KMS-11 (cell line): ENCODE measurements around the gene LOXL3.

Source experiments
- H2AFZ ChIP-seq: fragments of 200-600 bp; sonication (generic); 2 replicates; pipeline ENCODE4 v1.6.1; 2016; ENCODE audit warnings: antibody characterized with exemption, mixed run types, low read depth
- H3K27ac ChIP-seq: fragments of 200-600 bp; sonication (generic); 2 replicates; pipeline ENCODE4 v1.6.1; 2016; ENCODE audit warnings: mild to moderate bottlenecking, mixed run types
- H3K27me3 ChIP-seq: fragments of 200-600 bp; sonication (generic); 2 replicates; pipeline ENCODE4 v1.6.1; 2017; ENCODE audit warnings: mild to moderate bottlenecking, low read depth, mixed run types, moderate library complexity; ENCODE audit not compliant: insufficient read depth
- H3K36me3 ChIP-seq: fragments of 200-600 bp; sonication (generic); 2 replicates; pipeline ENCODE4 v1.6.1; 2017; ENCODE audit warnings: mild to moderate bottlenecking, mixed run types; ENCODE audit not compliant: insufficient read depth
- H3K4me1 ChIP-seq: fragments of 200-600 bp; sonication (generic); 2 replicates; pipeline ENCODE4 v1.6.1; 2016; ENCODE audit warnings: mild to moderate bottlenecking, low read depth, mixed run types; ENCODE audit not compliant: poor library complexity, severe bottlenecking
- H3K4me2 ChIP-seq: fragments of 200-600 bp; sonication (generic); 2 replicates; pipeline ENCODE4 v1.7.0; 2016; ENCODE audit warnings: mild to moderate bottlenecking, mixed run types
- H3K4me3 ChIP-seq: fragments of 200-600 bp; sonication (generic); IDR thresholded peaks from 2 replicates; pipeline ENCODE4 v1.6.1; 2017; ENCODE audit warnings: low read depth, low read length, mixed read lengths; ENCODE audit not compliant: insufficient read depth
- H3K79me2 ChIP-seq: fragments of 200-600 bp; sonication (generic); 2 replicates; pipeline ENCODE4 v1.6.1; 2016; ENCODE audit warnings: low read depth, mixed run types; ENCODE audit not compliant: insufficient read depth
- H3K9ac ChIP-seq: fragments of 200-600 bp; sonication (generic); 2 replicates; pipeline ENCODE4 v1.6.1; 2016; ENCODE audit warnings: mild to moderate bottlenecking, mixed run types
- H4K20me1 ChIP-seq: fragments of 200-600 bp; sonication (generic); 2 replicates; pipeline ENCODE4 v1.6.1; 2016; ENCODE audit warnings: mild to moderate bottlenecking, mixed run types; ENCODE audit not compliant: insufficient read depth
- TF ChIP-seq, protein P1 (sequence below): fragments of 200-600 bp; sonication (generic); conservative IDR thresholded peaks from 2 replicates; pipeline ENCODE4 v1.6.1; 2017; ENCODE audit warnings: low read depth, mild to moderate bottlenecking, antibody characterized with exemption, low read length, moderate library complexity, mixed read lengths

LOXL3 gene

DNA sequence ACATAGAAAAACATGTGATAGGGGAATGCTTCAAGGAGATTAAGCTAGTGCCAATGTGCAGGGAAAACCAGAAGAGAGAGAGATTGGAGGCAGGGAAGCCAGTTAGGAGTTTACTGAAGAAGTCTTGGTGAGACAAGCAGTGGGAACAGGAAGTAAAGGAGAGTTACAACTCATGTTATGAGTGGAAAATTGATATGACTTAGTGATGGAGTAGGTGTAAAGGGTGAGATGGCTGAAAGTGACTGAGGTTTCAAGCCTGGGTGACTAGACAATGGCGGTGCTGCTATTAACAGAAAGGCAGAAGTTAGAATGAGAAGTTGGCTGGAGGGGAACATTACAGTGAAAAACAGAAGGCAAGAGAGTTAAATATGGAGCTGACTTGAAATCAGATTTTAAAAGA, 17.3 kb upstream of the LOXL3 start:
- Histone ChIP-seq H3K27me3 (no peaks in the 10 kb centered on the region), H3K4me1 (no peaks in the 10 kb centered on the region), H2AFZ (no peak overlapping the region), H3K79me2 (no peaks in the 10 kb centered on the region), H4K20me1 (no peaks in the 10 kb centered on the region), H3K4me3 (no peak overlapping the region), H3K4me2 (no peak overlapping the region), H3K27ac (no peak overlapping the region), H3K9ac (no peak overlapping the region), H3K36me3 (no peaks in the 10 kb centered on the region)
- TF ChIP-seq, protein P1, sequence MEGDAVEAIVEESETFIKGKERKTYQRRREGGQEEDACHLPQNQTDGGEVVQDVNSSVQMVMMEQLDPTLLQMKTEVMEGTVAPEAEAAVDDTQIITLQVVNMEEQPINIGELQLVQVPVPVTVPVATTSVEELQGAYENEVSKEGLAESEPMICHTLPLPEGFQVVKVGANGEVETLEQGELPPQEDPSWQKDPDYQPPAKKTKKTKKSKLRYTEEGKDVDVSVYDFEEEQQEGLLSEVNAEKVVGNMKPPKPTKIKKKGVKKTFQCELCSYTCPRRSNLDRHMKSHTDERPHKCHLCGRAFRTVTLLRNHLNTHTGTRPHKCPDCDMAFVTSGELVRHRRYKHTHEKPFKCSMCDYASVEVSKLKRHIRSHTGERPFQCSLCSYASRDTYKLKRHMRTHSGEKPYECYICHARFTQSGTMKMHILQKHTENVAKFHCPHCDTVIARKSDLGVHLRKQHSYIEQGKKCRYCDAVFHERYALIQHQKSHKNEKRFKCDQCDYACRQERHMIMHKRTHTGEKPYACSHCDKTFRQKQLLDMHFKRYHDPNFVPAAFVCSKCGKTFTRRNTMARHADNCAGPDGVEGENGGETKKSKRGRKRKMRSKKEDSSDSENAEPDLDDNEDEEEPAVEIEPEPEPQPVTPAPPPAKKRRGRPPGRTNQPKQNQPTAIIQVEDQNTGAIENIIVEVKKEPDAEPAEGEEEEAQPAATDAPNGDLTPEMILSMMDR: no peak

DNA sequence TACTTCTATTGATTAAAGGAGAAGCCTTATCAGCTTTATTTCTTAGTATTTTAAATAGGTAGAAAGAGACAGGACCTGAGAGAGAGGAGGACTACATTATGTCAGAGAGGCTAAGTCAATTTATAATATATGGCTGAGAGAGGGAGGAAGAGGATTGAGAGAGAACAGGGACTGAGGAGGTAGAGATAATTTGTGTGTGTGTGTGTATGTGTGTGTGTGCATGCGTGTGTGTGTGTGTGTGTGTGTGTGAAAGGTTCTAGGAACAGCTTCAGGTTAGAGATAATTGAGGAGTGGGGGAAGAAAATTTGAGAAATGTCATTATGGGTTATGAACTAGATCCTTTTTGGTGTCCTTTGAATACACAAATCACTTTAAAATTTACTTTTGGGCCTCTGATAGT, 15.9 kb upstream of the LOXL3 start:
- H3K27me3 ChIP-seq: no peaks in the 10 kb centered on the region
- H3K4me1 ChIP-seq: no peaks in the 10 kb centered on the region
- no peaks in the 10 kb centered on the region for H3K36me3 ChIP-seq
- no peak overlapping the region for H3K27ac ChIP-seq
- no peak overlapping the region for H3K9ac ChIP-seq
- TF ChIP-seq, protein P1: no peak
- H3K4me3 ChIP-seq: no peak overlapping the region
- no peak overlapping the region for H3K4me2 ChIP-seq
- no peaks in the 10 kb centered on the region for H4K20me1 ChIP-seq
- no peak overlapping the region for H2AFZ ChIP-seq
- H3K79me2 ChIP-seq: no peaks in the 10 kb centered on the region

DNA sequence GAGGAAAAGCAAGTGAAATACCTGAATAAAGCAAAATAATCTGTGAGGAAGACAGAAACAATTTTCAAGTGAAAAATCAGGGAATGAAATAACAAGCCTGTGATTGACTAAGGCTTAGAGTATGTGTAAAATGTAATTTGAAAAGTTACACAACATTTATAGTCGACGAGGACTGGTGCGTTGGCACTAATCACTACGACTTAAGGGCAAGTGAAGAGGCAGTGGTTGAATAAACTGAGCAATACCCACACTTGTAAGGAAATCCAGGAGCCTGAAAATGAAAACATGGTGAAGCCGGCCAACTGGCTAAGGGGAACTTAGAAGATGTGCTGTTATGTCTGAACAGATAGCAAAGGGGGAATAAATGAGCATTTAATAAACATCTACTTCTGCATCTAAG, 14.1 kb upstream of the LOXL3 start:
- Histone ChIP-seq H3K4me1 (no peaks in the 10 kb centered on the region), H2AFZ (no peak overlapping the region), H3K27me3 (no peaks in the 10 kb centered on the region), H3K79me2 (no peaks in the 10 kb centered on the region), H3K9ac (no peak overlapping the region), H3K4me2 (no peak overlapping the region), H3K27ac (no peak overlapping the region), H3K36me3 (no peaks in the 10 kb centered on the region), H3K4me3 (no peak overlapping the region), H4K20me1 (no peaks in the 10 kb centered on the region)
- TF ChIP-seq, protein P1: no peak

DNA sequence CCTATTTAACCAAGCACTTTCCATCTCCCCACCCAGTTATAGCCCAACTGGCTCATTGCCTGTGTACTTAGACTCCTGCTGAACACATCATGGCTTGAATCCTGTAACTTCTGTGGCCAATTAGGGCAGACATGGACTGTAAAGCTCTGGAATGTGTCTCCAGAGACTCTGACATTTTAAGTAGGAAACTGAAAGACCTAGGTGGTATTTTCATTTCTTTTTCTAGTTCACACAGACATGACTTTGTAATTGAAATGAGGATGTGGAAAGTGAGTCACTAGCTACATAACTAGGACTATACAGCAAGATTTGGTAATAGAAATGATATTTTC, 13.0 kb upstream of the LOXL3 start:
- H3K4me1 ChIP-seq: no peaks in the 10 kb centered on the region
- H3K4me2 ChIP-seq: no peak overlapping the region
- H3K36me3 ChIP-seq: no peaks in the 10 kb centered on the region
- TF ChIP-seq, protein P1: no peak
- no peak overlapping the region for H3K4me3 ChIP-seq
- H4K20me1 ChIP-seq: no peaks in the 10 kb centered on the region
- H3K27ac ChIP-seq: no peak overlapping the region
- no peaks in the 10 kb centered on the region; the same call in 1 of the 2 replicates for H3K27me3 ChIP-seq
- H2AFZ ChIP-seq: no peak overlapping the region
- H3K9ac ChIP-seq: no peak overlapping the region
- H3K79me2 ChIP-seq: no peaks in the 10 kb centered on the region
